Stimulated activated CD8-positive, alpha-beta memory T cell treated with anti-CD3 and anti-CD28 coated beads, Interleukin-12 subunit alpha, Interleukin-12 subunit beta, amount 100 ng/mL, for 4 hours (primary cell): Measurements from ENCODE around the gene NR2C2.
"Not testable (repeated sequence)": the region's sequence is repeated elsewhere in the genome, so short reads cannot be mapped to it uniquely, and the experiment has no call there.

Experiments
- DNase-seq: peaks from one replicate; pipeline ENCODE4 v3.0.0-alpha.2; 2020; ENCODE audit warnings: low read depth

NR2C2 gene

GRCh38 chr3:14959359-14959943, 12.1 kb downstream of the NR2C2 start:
- no peak for DNase-seq

- no peak for DNase-seq
Observed at GRCh38 chr3:14962762-14963161, 15.4 kb downstream of the NR2C2 start.

- DNase-seq: no peak
Observed at GRCh38 chr3:14967285-14967684, 19.9 kb downstream of the NR2C2 start.

- no peak for DNase-seq
Observed at GRCh38 chr3:14969671-14970070, 22.3 kb downstream of the NR2C2 start.

- DNase-seq: no peak
Observed at GRCh38 chr3:14976317-14976716, 28.9 kb downstream of the NR2C2 start.

GRCh38 chr3:14980689-14981088, 33.3 kb downstream of the NR2C2 start:
- DNase-seq: no peak

- no peak for DNase-seq
Observed at GRCh38 chr3:14984581-14985113, 37.3 kb downstream of the NR2C2 start.

- DNase-seq: no peak
Observed at GRCh38 chr3:14988988-14989394, 41.6 kb downstream of the NR2C2 start.

GRCh38 chr3:14989943-14990779, 42.8 kb downstream of the NR2C2 start:
- no peak for DNase-seq

- no peak for DNase-seq
Observed at GRCh38 chr3:14990780-14991148, 43.4 kb downstream of the NR2C2 start.

GRCh38 chr3:14991151-14991742, 43.9 kb downstream of the NR2C2 start:
- no peak for DNase-seq

- DNase-seq: no peak
Observed at GRCh38 chr3:14991818-14992612, 44.6 kb downstream of the NR2C2 start.

GRCh38 chr3:14997941-14998340, 50.6 kb downstream of the NR2C2 start:
- DNase-seq: no peak

GRCh38 chr3:14999182-14999581, 51.8 kb downstream of the NR2C2 start:
- not testable (repeated sequence) for DNase-seq

- no peak for DNase-seq
Observed at GRCh38 chr3:15007681-15008141, 60.3 kb downstream of the NR2C2 start.

- DNase-seq: no peak
Observed at GRCh38 chr3:15009167-15009566, 61.8 kb downstream of the NR2C2 start.

- DNase-seq: no peak
Observed at GRCh38 chr3:15010664-15011063, 63.3 kb downstream of the NR2C2 start.

- no peak for DNase-seq
Observed at GRCh38 chr3:15011174-15011573, 63.8 kb downstream of the NR2C2 start.

- no peak for DNase-seq
Observed at GRCh38 chr3:15014606-15015328, 67.4 kb downstream of the NR2C2 start.

- no peak for DNase-seq
Observed at GRCh38 chr3:15015456-15015855, 68.1 kb downstream of the NR2C2 start.

GRCh38 chr3:15017191-15017590, 69.8 kb downstream of the NR2C2 start:
- no peak for DNase-seq
